KMS-11 (cell line): Measurements from ENCODE around the gene APCDD1L.
"Not testable (repeated sequence)": the region's sequence is repeated elsewhere in the genome, so short reads cannot be mapped to it uniquely, and the experiment has no call there.

Experiments
- H2AFZ ChIP-seq: fragments of 200-600 bp; sonication (generic); 2 replicates; pipeline ENCODE4 v1.6.1; 2016; ENCODE audit warnings: antibody characterized with exemption, mixed run types, low read depth
- H3K27ac ChIP-seq: fragments of 200-600 bp; sonication (generic); 2 replicates; pipeline ENCODE4 v1.6.1; 2016; ENCODE audit warnings: mild to moderate bottlenecking, mixed run types
- H3K27me3 ChIP-seq: fragments of 200-600 bp; sonication (generic); 2 replicates; pipeline ENCODE4 v1.6.1; 2017; ENCODE audit warnings: mild to moderate bottlenecking, low read depth, mixed run types, moderate library complexity; ENCODE audit not compliant: insufficient read depth
- H3K36me3 ChIP-seq: fragments of 200-600 bp; sonication (generic); 2 replicates; pipeline ENCODE4 v1.6.1; 2017; ENCODE audit warnings: mild to moderate bottlenecking, mixed run types; ENCODE audit not compliant: insufficient read depth
- H3K4me1 ChIP-seq: fragments of 200-600 bp; sonication (generic); 2 replicates; pipeline ENCODE4 v1.6.1; 2016; ENCODE audit warnings: mild to moderate bottlenecking, low read depth, mixed run types; ENCODE audit not compliant: poor library complexity, severe bottlenecking
- H3K4me2 ChIP-seq: fragments of 200-600 bp; sonication (generic); 2 replicates; pipeline ENCODE4 v1.7.0; 2016; ENCODE audit warnings: mild to moderate bottlenecking, mixed run types
- H3K4me3 ChIP-seq: fragments of 200-600 bp; sonication (generic); IDR thresholded peaks from 2 replicates; pipeline ENCODE4 v1.6.1; 2017; ENCODE audit warnings: low read depth, low read length, mixed read lengths; ENCODE audit not compliant: insufficient read depth
- H3K79me2 ChIP-seq: fragments of 200-600 bp; sonication (generic); 2 replicates; pipeline ENCODE4 v1.6.1; 2016; ENCODE audit warnings: low read depth, mixed run types; ENCODE audit not compliant: insufficient read depth
- H3K9ac ChIP-seq: fragments of 200-600 bp; sonication (generic); 2 replicates; pipeline ENCODE4 v1.6.1; 2016; ENCODE audit warnings: mild to moderate bottlenecking, mixed run types
- H4K20me1 ChIP-seq: fragments of 200-600 bp; sonication (generic); 2 replicates; pipeline ENCODE4 v1.6.1; 2016; ENCODE audit warnings: mild to moderate bottlenecking, mixed run types; ENCODE audit not compliant: insufficient read depth
- TF ChIP-seq, protein P1 (sequence below): fragments of 200-600 bp; sonication (generic); conservative IDR thresholded peaks from 2 replicates; pipeline ENCODE4 v1.6.1; 2017; ENCODE audit warnings: low read depth, mild to moderate bottlenecking, antibody characterized with exemption, low read length, moderate library complexity, mixed read lengths

The APCDD1L gene

DNA sequence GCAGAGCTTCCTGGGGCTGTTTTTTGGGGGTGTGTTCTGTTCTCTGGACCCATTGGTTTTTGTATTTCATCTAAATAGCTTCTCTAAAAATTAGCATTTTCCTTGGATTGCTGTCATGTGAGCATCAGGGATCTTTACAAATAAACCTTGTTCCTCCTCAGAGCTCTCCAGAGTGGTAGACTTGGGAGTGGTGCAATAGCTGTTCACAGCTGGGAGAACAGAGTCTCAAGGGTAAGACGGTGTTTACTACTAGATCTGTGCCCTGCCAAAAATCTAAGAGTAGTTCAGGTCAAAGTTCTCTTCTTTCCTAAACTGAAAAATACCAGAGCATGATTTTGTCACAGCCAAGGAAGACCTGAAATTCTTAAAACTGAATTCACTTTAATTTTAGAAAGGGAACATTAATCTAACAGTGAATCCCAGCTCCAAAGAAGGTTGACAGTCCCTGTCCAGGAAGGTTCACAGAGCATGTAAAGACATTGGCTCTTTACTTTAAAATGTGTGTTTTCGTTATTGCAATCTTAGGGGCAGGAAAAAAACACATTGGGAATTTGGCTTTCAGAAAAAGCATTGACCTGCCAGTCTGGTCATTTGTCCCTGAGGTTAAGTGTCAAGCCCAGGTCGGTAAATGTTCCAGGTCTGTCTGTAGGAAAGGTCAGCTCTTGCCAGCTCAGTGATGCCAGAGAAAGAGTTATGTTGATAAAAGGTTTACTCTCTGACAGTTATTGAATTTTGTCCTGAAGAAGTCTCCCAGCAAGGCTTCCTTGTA is 82.8 kb downstream of the APCDD1L start:
- Histone ChIP-seq H4K20me1 (peaks cover 6% of the 10 kb centered on the region; the same call in 1 of the 2 replicates), H3K79me2 (peaks cover 64% of the 10 kb centered on the region; the same call in 1 of the 2 replicates), H3K4me1 (peaks cover 27% of the 10 kb centered on the region), H3K27me3 (no peaks in the 10 kb centered on the region), H2AFZ (no peak overlapping the region), H3K9ac (no peak overlapping the region), H3K36me3 (no peaks in the 10 kb centered on the region), H3K4me2 (no peak overlapping the region; the same call in 1 of the 2 replicates), H3K27ac (peak overlapping the region; percentile 3; the same call in 1 of the 2 replicates), H3K4me3 (no peak overlapping the region)
- TF ChIP-seq, protein P1, sequence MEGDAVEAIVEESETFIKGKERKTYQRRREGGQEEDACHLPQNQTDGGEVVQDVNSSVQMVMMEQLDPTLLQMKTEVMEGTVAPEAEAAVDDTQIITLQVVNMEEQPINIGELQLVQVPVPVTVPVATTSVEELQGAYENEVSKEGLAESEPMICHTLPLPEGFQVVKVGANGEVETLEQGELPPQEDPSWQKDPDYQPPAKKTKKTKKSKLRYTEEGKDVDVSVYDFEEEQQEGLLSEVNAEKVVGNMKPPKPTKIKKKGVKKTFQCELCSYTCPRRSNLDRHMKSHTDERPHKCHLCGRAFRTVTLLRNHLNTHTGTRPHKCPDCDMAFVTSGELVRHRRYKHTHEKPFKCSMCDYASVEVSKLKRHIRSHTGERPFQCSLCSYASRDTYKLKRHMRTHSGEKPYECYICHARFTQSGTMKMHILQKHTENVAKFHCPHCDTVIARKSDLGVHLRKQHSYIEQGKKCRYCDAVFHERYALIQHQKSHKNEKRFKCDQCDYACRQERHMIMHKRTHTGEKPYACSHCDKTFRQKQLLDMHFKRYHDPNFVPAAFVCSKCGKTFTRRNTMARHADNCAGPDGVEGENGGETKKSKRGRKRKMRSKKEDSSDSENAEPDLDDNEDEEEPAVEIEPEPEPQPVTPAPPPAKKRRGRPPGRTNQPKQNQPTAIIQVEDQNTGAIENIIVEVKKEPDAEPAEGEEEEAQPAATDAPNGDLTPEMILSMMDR = no peak

DNA sequence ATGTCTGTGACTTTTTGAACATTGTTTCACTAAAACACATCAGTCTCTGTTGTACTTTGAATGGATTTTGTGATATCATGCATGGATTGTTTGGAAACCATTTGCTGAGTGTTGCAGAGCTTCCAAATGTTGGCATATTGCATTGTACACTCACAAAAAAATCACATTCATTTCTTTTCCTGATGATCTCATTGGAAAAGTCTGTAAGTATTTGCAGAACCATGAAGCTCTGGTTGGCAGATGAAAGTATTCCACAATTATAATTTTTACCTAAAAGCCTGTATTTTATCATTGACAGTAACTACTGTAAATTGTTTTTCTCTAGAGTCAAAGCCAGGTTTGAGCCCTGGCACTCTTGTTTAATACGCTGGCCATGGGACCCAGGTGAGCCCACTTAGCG is 84.1 kb downstream of the APCDD1L start:
- Histone ChIP-seq H3K9ac (no peak overlapping the region), H3K4me1 (peaks cover 27% of the 10 kb centered on the region), H3K27me3 (no peaks in the 10 kb centered on the region), H2AFZ (no peak overlapping the region), H4K20me1 (peaks cover 6% of the 10 kb centered on the region; the same call in 1 of the 2 replicates), H3K79me2 (peaks cover 67% of the 10 kb centered on the region; the same call in 1 of the 2 replicates), H3K27ac (no peak overlapping the region), H3K36me3 (no peaks in the 10 kb centered on the region), H3K4me2 (no peak overlapping the region), H3K4me3 (no peak overlapping the region)
- TF ChIP-seq, protein P1 = no peak

DNA sequence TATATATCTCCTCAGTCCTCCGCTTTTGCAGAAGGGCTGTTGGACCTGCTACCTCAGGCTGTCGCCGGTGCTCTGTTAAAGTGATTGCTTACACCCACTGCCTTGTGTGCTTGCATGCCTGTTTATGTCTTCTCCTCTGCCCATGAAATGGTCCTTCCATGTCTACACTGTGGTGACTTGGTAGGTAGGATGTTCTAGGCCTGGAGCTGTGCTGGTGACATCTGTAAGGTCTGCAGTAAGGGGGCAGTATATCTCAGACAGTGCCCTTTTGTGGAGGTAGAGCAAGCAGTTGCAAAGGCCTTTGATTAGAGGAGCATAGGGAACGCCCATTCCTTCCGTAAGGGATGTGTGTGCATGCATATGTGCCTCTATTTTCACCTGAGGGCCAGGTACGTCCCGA is 85.9 kb downstream of the APCDD1L start:
- peaks cover 62% of the 10 kb centered on the region; the same call in 1 of the 2 replicates for H3K79me2 ChIP-seq

DNA sequence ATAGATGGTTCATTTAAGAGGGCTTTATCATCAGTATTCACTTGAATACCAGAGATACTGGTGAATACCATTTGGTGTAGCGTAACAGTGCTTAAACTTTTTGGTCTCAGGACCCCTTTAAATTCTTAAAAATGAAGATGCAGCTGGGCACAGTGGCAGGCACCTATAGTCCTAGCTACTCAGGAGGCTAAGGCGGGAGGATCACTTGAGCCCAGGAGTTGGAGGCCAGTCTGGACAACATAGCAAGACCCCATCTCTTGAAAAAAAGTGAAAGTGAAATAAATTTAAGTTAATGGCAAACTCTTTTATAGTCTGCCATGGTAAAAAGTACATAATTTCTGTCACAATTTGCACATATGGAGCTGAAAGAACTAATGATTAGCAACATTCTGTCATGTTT is 86.8 kb downstream of the APCDD1L start:
- no peak overlapping the region for H3K4me3 ChIP-seq
- H4K20me1 ChIP-seq = peaks cover 6% of the 10 kb centered on the region; the same call in 1 of the 2 replicates
- H3K27me3 ChIP-seq = no peaks in the 10 kb centered on the region
- no peak overlapping the region for H3K27ac ChIP-seq
- H3K4me1 ChIP-seq = peaks cover 20% of the 10 kb centered on the region
- peaks cover 55% of the 10 kb centered on the region; the same call in 1 of the 2 replicates for H3K79me2 ChIP-seq
- TF ChIP-seq, protein P1 = no peak
- no peak overlapping the region for H2AFZ ChIP-seq
- H3K9ac ChIP-seq = no peak overlapping the region
- no peak overlapping the region for H3K4me2 ChIP-seq
- no peaks in the 10 kb centered on the region for H3K36me3 ChIP-seq

More for the DNA sequence above, 85.9 kb downstream of the APCDD1L start:
- Histone ChIP-seq H4K20me1 (peaks cover 6% of the 10 kb centered on the region; the same call in 1 of the 2 replicates), H3K9ac (no peak overlapping the region), H3K4me1 (peaks cover 27% of the 10 kb centered on the region), H3K36me3 (no peaks in the 10 kb centered on the region), H2AFZ (no peak overlapping the region), H3K27ac (no peak overlapping the region), H3K4me2 (no peak overlapping the region), H3K27me3 (no peaks in the 10 kb centered on the region), H3K4me3 (no peak overlapping the region)
- TF ChIP-seq, protein P1 = no peak

DNA sequence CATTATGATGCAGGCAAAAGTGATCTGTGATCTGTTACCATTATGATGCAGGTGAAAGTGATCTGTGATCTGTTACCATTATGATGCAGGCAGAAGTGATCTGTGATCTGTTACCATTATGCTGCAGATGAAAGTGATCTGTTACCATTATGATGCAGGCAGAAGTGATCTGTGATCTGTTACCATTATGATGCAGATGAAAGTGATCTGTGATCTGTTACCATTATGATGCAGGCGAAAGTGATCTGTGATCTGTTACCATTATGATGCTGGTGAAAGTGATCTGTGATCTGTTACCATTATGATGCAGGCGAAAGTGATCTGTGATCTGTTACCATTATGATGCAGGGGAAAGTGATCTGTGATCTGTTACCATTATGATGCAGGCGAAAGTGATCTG is 87.6 kb downstream of the APCDD1L start:
- H3K27me3 ChIP-seq, H3K4me3 ChIP-seq, H3K9ac ChIP-seq, H4K20me1 ChIP-seq, H3K36me3 ChIP-seq, H2AFZ ChIP-seq, H3K27ac ChIP-seq, H3K4me2 ChIP-seq: not testable (repeated sequence)
- Histone ChIP-seq H3K79me2 (peaks cover 51% of the 10 kb centered on the region; the same call in 1 of the 2 replicates), H3K4me1 (peaks cover 12% of the 10 kb centered on the region)
